Suprapubic skin (tissue), 4 donors: ENCODE data around the gene GRM7. TPM values are rescaled to one million over a fixed set of nuclear protein-coding genes. Genes with fewer than 3 reads are reported as not detected.

ENCODE experiments used
- DNase-seq, 2 donors: peaks; one replicate each; pipeline ENCODE4 v3.0.0-alpha.2; 2019; ENCODE audit warnings: low spot score in 2 of 2
- H3K27ac ChIP-seq: fragments of 200-600 bp; sonication (generic); one replicate; pipeline ENCODE4 v1.5.1; 2019
- H3K27me3 ChIP-seq: fragments of 200-600 bp; sonication (generic); one replicate; pipeline ENCODE4 v1.5.1; 2019
- H3K36me3 ChIP-seq: fragments of 200-600 bp; sonication (generic); one replicate; pipeline ENCODE4 v1.5.1; 2019
- H3K4me1 ChIP-seq: fragments of 200-600 bp; sonication (generic); one replicate; pipeline ENCODE4 v1.5.1; 2019
- H3K4me3 ChIP-seq: fragments of 200-600 bp; sonication (generic); one replicate; pipeline ENCODE4 v1.5.1; 2019; ENCODE audit warnings: mild to moderate bottlenecking
- H3K9me3 ChIP-seq: fragments of 200-600 bp; sonication (generic); one replicate; pipeline ENCODE4 v1.5.1; 2019
- EP300 ChIP-seq: sonication (generic); formaldehyde crosslinking; IDR thresholded peaks from one replicate; pipeline ENCODE4 v1.6.1; 2017; ENCODE audit warnings: antibody characterized with exemption
- POLR2A ChIP-seq, 2 donors: fragments of 450-650 bp; IDR thresholded peaks; one replicate each; pipeline ENCODE4 v1.6.1; 2017; ENCODE audit warnings: antibody characterized with exemption in 2 of 2, mild to moderate bottlenecking in 2 of 2, moderate library complexity in 2 of 2
- POLR2AphosphoS5 ChIP-seq, 3 donors: sonication (generic); formaldehyde crosslinking; IDR thresholded peaks; one replicate each; pipeline ENCODE4 v1.6.1; 2017; ENCODE audit warnings: antibody characterized with exemption in 3 of 3
- WGBS: methylation state at CpG from one replicate; pipeline ENCODE4 v1.1.5; 2018; 5-methylcytosine and 5-hydroxymethylcytosine counted together
- total RNA-seq, 4 donors: library from RNA; depleted of rRNA; stranded (reverse); fragments of >200 nt; gene quantifications; one replicate each; pipeline ENCODE4 v1.1.0, GENCODE V29; 2016
- TF ChIP-seq, protein P1 (sequence below), 2 donors: fragments of 200-600 bp in 1 of 2; fragments of 450-650 bp in 1 of 2; sonication (generic) in 1 of 2; IDR thresholded peaks; one replicate each; pipeline ENCODE4 v1.5.1; 2016 to 2019; ENCODE audit warnings: antibody characterized with exemption in 2 of 2, mild to moderate bottlenecking in 1 of 2, moderate library complexity in 1 of 2

Gene GRM7
- total RNA-seq, 4 donors from 2014 or later = 0.21 to 0.48 TPM; not detected in 2

DNA sequence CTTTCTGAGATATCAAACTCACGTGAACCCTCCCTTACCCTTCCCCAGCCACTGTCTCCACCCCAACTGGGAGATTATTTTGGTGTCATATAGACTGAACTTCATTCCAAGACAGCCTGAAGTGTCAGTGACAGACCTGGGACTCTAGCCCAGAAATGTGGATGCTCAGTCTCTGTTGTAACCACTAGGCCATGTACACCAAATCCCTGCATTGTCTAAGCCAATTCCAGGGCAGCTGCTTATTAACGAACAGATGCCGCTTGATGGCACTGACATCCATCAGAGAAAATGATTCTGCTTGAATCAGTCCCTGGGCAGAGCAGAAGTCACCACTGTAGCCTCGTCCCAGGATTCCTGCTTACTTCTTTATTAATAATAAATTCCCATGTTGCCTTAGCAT is 305.5 kb downstream of the GRM7 start:
- WGBS = 58% methylated on average over 4 of the region's 4 CpGs
- no peaks in the 10 kb centered on the region for H3K4me1 ChIP-seq
- TF ChIP-seq EP300 (no peak), POLR2A (IDR thresholded peaks at IDR 0.05) (no peak), POLR2AphosphoS5 (IDR thresholded peaks at IDR 0.05) (no peak)
- TF ChIP-seq, protein P1, sequence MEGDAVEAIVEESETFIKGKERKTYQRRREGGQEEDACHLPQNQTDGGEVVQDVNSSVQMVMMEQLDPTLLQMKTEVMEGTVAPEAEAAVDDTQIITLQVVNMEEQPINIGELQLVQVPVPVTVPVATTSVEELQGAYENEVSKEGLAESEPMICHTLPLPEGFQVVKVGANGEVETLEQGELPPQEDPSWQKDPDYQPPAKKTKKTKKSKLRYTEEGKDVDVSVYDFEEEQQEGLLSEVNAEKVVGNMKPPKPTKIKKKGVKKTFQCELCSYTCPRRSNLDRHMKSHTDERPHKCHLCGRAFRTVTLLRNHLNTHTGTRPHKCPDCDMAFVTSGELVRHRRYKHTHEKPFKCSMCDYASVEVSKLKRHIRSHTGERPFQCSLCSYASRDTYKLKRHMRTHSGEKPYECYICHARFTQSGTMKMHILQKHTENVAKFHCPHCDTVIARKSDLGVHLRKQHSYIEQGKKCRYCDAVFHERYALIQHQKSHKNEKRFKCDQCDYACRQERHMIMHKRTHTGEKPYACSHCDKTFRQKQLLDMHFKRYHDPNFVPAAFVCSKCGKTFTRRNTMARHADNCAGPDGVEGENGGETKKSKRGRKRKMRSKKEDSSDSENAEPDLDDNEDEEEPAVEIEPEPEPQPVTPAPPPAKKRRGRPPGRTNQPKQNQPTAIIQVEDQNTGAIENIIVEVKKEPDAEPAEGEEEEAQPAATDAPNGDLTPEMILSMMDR (IDR thresholded peaks at IDR 0.05) = no peak

DNA sequence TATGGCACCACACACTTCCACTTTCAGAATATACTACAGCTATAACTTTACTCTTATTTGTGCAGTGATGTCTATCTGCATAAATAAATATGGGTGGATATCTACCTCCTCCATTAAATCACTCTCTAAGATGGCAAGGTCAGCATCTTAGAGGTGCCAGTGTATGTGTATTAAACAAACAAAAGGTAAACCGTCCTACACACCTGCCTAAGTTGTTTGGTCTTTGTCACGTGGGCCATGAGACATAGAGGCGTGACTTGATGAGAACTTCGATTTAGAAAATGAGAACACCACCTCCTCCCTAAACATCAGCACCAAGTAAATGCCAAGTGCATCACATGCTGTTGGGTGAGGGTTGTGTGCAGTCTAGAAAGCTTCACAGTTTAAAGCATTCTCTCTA is 310.6 kb downstream of the GRM7 start:
- H3K27ac ChIP-seq = no peak overlapping the region
- H3K9me3 ChIP-seq = no peaks in the 10 kb centered on the region
- no peaks in the 10 kb centered on the region for H3K27me3 ChIP-seq
- WGBS = 90% methylated on average over 4 of the region's 4 CpGs
- no peak overlapping the region for H3K4me3 ChIP-seq
- DNase-seq = no peak
- TF ChIP-seq POLR2AphosphoS5 (IDR thresholded peaks at IDR 0.05) (no peak), POLR2A (IDR thresholded peaks at IDR 0.05) (no peak), EP300 (no peak)
- TF ChIP-seq, protein P1 (IDR thresholded peaks at IDR 0.05) = no peak
- H3K36me3 ChIP-seq = no peaks in the 10 kb centered on the region
- H3K4me1 ChIP-seq = no peaks in the 10 kb centered on the region

More for the DNA sequence above, 305.5 kb downstream of the GRM7 start:
- Histone ChIP-seq H3K9me3 (no peaks in the 10 kb centered on the region), H3K27ac (no peak overlapping the region), H3K4me3 (no peak overlapping the region), H3K36me3 (no peaks in the 10 kb centered on the region), H3K27me3 (no peaks in the 10 kb centered on the region)
- DNase-seq = no peak

DNA sequence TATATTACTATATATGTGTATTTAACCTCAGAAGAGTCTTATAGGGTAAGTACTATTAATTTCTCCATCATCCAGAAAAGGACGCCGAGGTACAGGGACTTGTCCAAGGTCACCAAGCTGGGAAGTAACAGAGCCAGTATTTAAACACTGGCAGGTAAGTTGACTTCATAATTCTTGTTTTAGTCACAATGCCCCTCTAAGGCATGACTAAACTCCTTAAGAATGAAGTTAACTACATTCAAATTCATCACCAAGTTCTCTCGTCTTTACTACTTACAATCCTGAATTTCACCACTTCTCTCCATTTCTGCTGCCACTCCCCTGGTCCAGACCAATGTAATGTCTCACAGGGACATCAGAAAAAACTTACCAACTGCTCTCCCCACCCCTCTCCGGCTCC is 312.1 kb downstream of the GRM7 start:
- no peaks in the 10 kb centered on the region for H3K27me3 ChIP-seq
- H3K36me3 ChIP-seq = no peaks in the 10 kb centered on the region
- no peak for DNase-seq
- H3K4me1 ChIP-seq = no peaks in the 10 kb centered on the region
- H3K4me3 ChIP-seq = no peak overlapping the region
- WGBS = 71% methylated on average over 4 of the region's 4 CpGs
- no peaks in the 10 kb centered on the region for H3K9me3 ChIP-seq
- H3K27ac ChIP-seq = no peak overlapping the region
- TF ChIP-seq EP300 = no peak
- no peak for TF ChIP-seq POLR2AphosphoS5 (IDR thresholded peaks at IDR 0.05)
- TF ChIP-seq, protein P1 (IDR thresholded peaks at IDR 0.05) = no peak
- no peak for TF ChIP-seq POLR2A (IDR thresholded peaks at IDR 0.05)

DNA sequence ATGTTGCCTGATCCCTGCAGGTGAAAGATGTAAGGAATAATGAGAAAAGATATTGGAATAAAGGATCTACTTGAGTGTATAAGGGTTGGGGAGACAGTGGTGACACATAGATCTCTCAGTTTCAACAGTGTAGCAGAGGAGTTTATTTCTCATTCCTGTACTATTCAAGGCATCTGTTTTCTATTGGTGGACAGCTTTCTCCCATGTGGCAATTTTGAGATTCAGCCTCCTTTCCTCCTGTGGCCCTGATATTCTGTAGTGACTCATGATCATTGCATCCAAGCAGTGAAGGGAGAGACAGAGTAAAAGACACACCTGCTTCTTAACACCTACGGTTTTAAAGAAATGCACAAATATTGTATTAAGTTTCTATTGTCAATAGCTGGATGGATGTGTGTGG is 327.6 kb downstream of the GRM7 start:
- Histone ChIP-seq H3K4me1 (no peaks in the 10 kb centered on the region), H3K4me3 (no peak overlapping the region), H3K27me3 (no peaks in the 10 kb centered on the region), H3K27ac (no peak overlapping the region), H3K9me3 (no peaks in the 10 kb centered on the region), H3K36me3 (no peaks in the 10 kb centered on the region)
- 80% methylated on average over 1 of the region's 1 CpG for WGBS
- DNase-seq = no peak
- TF ChIP-seq, protein P1 (IDR thresholded peaks at IDR 0.05) = no peak
- TF ChIP-seq POLR2AphosphoS5 (IDR thresholded peaks at IDR 0.05) (no peak), POLR2A (IDR thresholded peaks at IDR 0.05) (no peak), EP300 (no peak)

DNA sequence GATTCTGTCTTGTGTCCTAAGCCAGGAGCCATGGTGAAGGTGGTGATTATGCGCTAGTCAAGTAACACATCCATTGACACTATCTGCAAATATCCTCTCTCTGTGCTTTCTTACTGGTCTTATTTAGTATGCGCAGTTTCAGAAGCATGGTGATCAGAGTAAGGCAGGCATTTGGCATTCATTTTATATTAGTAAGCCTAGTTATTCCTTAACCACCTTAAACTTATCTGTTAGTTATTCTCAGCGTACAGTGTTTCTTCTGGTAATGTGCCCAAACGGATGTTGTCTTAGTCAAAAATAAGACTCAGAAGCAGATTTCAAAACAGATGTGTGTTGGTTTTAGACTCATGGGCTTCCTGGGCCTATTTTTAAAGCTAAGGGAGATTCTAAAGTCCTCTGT is 329.2 kb downstream of the GRM7 start:
- no peak for TF ChIP-seq EP300
- TF ChIP-seq, protein P1 (IDR thresholded peaks at IDR 0.05) = no peak
- TF ChIP-seq POLR2A (IDR thresholded peaks at IDR 0.05) = no peak
- TF ChIP-seq POLR2AphosphoS5 (IDR thresholded peaks at IDR 0.05) = no peak
- H3K4me1 ChIP-seq = no peaks in the 10 kb centered on the region
- WGBS = 81% methylated on average over 4 of the region's 4 CpGs

More for the DNA sequence above, 329.2 kb downstream of the GRM7 start:
- Histone ChIP-seq H3K27ac (no peak overlapping the region), H3K9me3 (no peaks in the 10 kb centered on the region), H3K4me3 (no peak overlapping the region), H3K27me3 (no peaks in the 10 kb centered on the region), H3K36me3 (no peaks in the 10 kb centered on the region)
- no peak for DNase-seq
